Liver (tissue), 9 donors: ENCODE data around the gene SLC30A1. TPM values are rescaled to one million over a fixed set of nuclear protein-coding genes. Genes with fewer than 3 reads are reported as not detected.

Source experiments
- DNase-seq: peaks from one replicate; pipeline ENCODE4 v3.0.0-alpha.2; 2017; ENCODE audit warnings: low spot score
- H3K27ac ChIP-seq, 2 donors: one replicate each; pipeline ENCODE4 v1.7.0; 2013; ENCODE audit warnings: inconsistent platforms in 2 of 2, low read length in 2 of 2, control low read depth in 1 of 2, low read depth in 1 of 2, mild to moderate bottlenecking in 1 of 2
- H3K27me3 ChIP-seq, 4 donors: one replicate each; pipeline versions ENCODE4 v1.6.1 to v1.7.0; 2013; ENCODE audit warnings: low read length in 3 of 4, inconsistent platforms in 1 of 4, mild to moderate bottlenecking in 1 of 4, moderate library complexity in 1 of 4; ENCODE audit not compliant: control insufficient read depth in 4 of 4, insufficient read depth in 4 of 4
- H3K36me3 ChIP-seq, 4 donors: one replicate each; pipeline versions ENCODE4 v1.6.1 to v1.7.0; 2013; ENCODE audit warnings: low read length in 3 of 4, mild to moderate bottlenecking in 3 of 4, low read depth in 1 of 4, moderate library complexity in 1 of 4; ENCODE audit not compliant: control insufficient read depth in 4 of 4, insufficient read depth in 3 of 4
- H3K4me1 ChIP-seq, 4 donors: one replicate each; pipeline versions ENCODE4 v1.6.1 to v1.7.0; 2013; ENCODE audit warnings: low read length in 3 of 4, mild to moderate bottlenecking in 3 of 4, moderate library complexity in 1 of 4; ENCODE audit not compliant: control insufficient read depth in 4 of 4, insufficient read depth in 4 of 4
- H3K4me3 ChIP-seq, 3 donors: one replicate each; pipeline versions ENCODE4 v1.6.1 to v1.7.0; 2013; ENCODE audit warnings: low read length in 3 of 3, control low read depth in 1 of 3, low read depth in 1 of 3, mild to moderate bottlenecking in 1 of 3
- H3K9ac ChIP-seq, 2 donors: one replicate each; pipeline ENCODE4 v1.7.0; 2013; ENCODE audit warnings: low read length in 2 of 2, mild to moderate bottlenecking in 2 of 2, moderate library complexity in 2 of 2, control low read depth in 1 of 2, low read depth in 1 of 2
- H3K9me3 ChIP-seq, 4 donors: one replicate each; pipeline versions ENCODE4 v1.6.1 to v1.7.0; 2013; ENCODE audit warnings: low read length in 3 of 4; ENCODE audit not compliant: control insufficient read depth in 4 of 4
- ATF3 ChIP-seq: IDR thresholded peaks from 2 replicates; pipeline ENCODE4 v1.6.1; 2016; ENCODE audit warnings: antibody characterized with exemption
- CTCF ChIP-seq: fragments of 150-350 bp; IDR thresholded peaks from 2 replicates; pipeline ENCODE4 v1.5.1; 2017; ENCODE audit warnings: improper control_type of control experiment, low read depth, low read length; ENCODE audit not compliant: missing input control
- EGR1 ChIP-seq, 2 donors: IDR thresholded peaks; 2 replicates each; pipeline ENCODE4 v1.6.1; 2016 to 2018; ENCODE audit warnings: antibody characterized with exemption in 2 of 2, low read depth in 2 of 2
- FOXA1 ChIP-seq: IDR thresholded peaks from 2 replicates; pipeline ENCODE4 v1.6.1; 2016; ENCODE audit warnings: antibody characterized with exemption
- FOXA2 ChIP-seq: IDR thresholded peaks from 2 replicates; pipeline ENCODE4 v1.6.1; 2016; ENCODE audit warnings: antibody characterized with exemption
- GABPA ChIP-seq, 2 donors: IDR thresholded peaks in 1 of 2; conservative IDR thresholded peaks in 1 of 2; 2 replicates each; pipeline ENCODE4 v1.6.1; 2016; ENCODE audit warnings: antibody characterized with exemption in 2 of 2, mild to moderate bottlenecking in 1 of 2, moderate library complexity in 1 of 2
- HNF4A ChIP-seq, 2 donors: conservative IDR thresholded peaks; 2 replicates each; pipeline ENCODE4 v1.6.1; 2016; ENCODE audit warnings: antibody characterized with exemption in 2 of 2, mild to moderate bottlenecking in 2 of 2
- HNF4G ChIP-seq: IDR thresholded peaks from 2 replicates; pipeline ENCODE4 v1.6.1; 2016; ENCODE audit warnings: antibody characterized with exemption
- JUND ChIP-seq, 2 donors: IDR thresholded peaks; 2 replicates each; pipeline ENCODE4 v1.6.1; 2016; ENCODE audit warnings: antibody characterized with exemption in 2 of 2
- NR2F2 ChIP-seq: IDR thresholded peaks from 2 replicates; pipeline ENCODE4 v1.6.1; 2016; ENCODE audit warnings: antibody characterized with exemption
- RAD21 ChIP-seq, 2 donors: IDR thresholded peaks; 2 replicates each; pipeline ENCODE4 v1.6.1; 2016; ENCODE audit warnings: antibody characterized with exemption in 2 of 2, mild to moderate bottlenecking in 2 of 2
- REST ChIP-seq: IDR thresholded peaks from 2 replicates; pipeline ENCODE4 v1.6.1; 2016; ENCODE audit warnings: antibody characterized with exemption, mild to moderate bottlenecking
- RXRA ChIP-seq, 2 donors: IDR thresholded peaks; 2 replicates each; pipeline ENCODE4 v1.6.1; 2017 to 2018; ENCODE audit warnings: antibody characterized with exemption in 2 of 2, mild to moderate bottlenecking in 1 of 2
- SP1 ChIP-seq: IDR thresholded peaks from 2 replicates; pipeline ENCODE4 v1.6.1; 2018; ENCODE audit warnings: antibody characterized with exemption, mild to moderate bottlenecking
- TAF1 ChIP-seq: conservative IDR thresholded peaks from 2 replicates; pipeline ENCODE4 v1.6.1; 2016; ENCODE audit warnings: antibody characterized with exemption, mild to moderate bottlenecking
- YY1 ChIP-seq: IDR thresholded peaks from 2 replicates; pipeline ENCODE4 v1.6.1; 2016; ENCODE audit warnings: antibody characterized with exemption, mild to moderate bottlenecking
- WGBS: extraction: QIAGEN DNeasy Blood & Tissue Kit; methylation state at CpG from one replicate; pipeline ENCODE4 v1.1.7; 2013; 5-methylcytosine and 5-hydroxymethylcytosine counted together
- polyA plus RNA-seq, 2 donors: library from polyadenylated mRNA; stranded (reverse) in 1 of 2; unstranded in 1 of 2; fragments of 200-250 nt in 1 of 2; fragments of >200 nt in 1 of 2; fragmentation: Nextera tagmentation in 1 of 2; extraction: Ambion mirVana in 1 of 2; gene quantifications; one replicate each; pipeline versions ENCODE4 v1.2.1 to v1.2.3, GENCODE V29; 2013 to 2015
- total RNA-seq, 2 donors: library from RNA; depleted of rRNA; stranded (reverse); fragments of >200 nt; gene quantifications; one replicate each; pipeline ENCODE4 v1.2.3, GENCODE V29; 2014
- TF ChIP-seq, protein P1 (sequence below): IDR thresholded peaks from 2 replicates; pipeline ENCODE4 v1.6.1; 2016; ENCODE audit warnings: antibody characterized with exemption
- TF ChIP-seq, protein P2 (sequence below): IDR thresholded peaks from 2 replicates; pipeline ENCODE4 v1.6.1; 2016; ENCODE audit warnings: antibody characterized with exemption
- donor health status: healthy.
- donor health status: healthy.
- donor health status: healthy.
- donor health status: healthy.
- donor health status: healthy.

The SLC30A1 gene
- total and polyA plus RNA-seq, 4 donors: 14.9 to 83.3 (median 39.4) TPM

GRCh38 chr1:211611818-211612217 is 32.9 kb upstream of the SLC30A1 start (continued):
- TF ChIP-seq HNF4A (conservative IDR thresholded peaks at IDR 0.05): no peak

- no peak overlapping the region for H3K9ac ChIP-seq
- TF ChIP-seq, protein P1, sequence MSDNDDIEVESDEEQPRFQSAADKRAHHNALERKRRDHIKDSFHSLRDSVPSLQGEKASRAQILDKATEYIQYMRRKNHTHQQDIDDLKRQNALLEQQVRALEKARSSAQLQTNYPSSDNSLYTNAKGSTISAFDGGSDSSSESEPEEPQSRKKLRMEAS: peak; percentile 48
- TF ChIP-seq NR2F2: no peak
- peak in 1 of 2 donors; percentile 55 for TF ChIP-seq RAD21 (IDR thresholded peaks at IDR 0.05)
- TF ChIP-seq TAF1: no peak
- TF ChIP-seq RXRA (IDR thresholded peaks at IDR 0.05): peak; percentile 52 to 62
- TF ChIP-seq REST: peak; percentile 24
- TF ChIP-seq YY1: peak; percentile 85
- peak; percentile 50 for TF ChIP-seq SP1
- peak; percentile 13 for TF ChIP-seq FOXA1
- peak in 1 of 2 donors; percentile 15 for TF ChIP-seq JUND (IDR thresholded peaks at IDR 0.05)
- TF ChIP-seq, protein P2, sequence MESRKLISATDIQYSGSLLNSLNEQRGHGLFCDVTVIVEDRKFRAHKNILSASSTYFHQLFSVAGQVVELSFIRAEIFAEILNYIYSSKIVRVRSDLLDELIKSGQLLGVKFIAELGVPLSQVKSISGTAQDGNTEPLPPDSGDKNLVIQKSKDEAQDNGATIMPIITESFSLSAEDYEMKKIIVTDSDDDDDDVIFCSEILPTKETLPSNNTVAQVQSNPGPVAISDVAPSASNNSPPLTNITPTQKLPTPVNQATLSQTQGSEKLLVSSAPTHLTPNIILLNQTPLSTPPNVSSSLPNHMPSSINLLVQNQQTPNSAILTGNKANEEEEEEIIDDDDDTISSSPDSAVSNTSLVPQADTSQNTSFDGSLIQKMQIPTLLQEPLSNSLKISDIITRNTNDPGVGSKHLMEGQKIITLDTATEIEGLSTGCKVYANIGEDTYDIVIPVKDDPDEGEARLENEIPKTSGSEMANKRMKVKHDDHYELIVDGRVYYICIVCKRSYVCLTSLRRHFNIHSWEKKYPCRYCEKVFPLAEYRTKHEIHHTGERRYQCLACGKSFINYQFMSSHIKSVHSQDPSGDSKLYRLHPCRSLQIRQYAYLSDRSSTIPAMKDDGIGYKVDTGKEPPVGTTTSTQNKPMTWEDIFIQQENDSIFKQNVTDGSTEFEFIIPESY: no peak
- peak; percentile 45 to 51 for TF ChIP-seq HNF4A (conservative IDR thresholded peaks at IDR 0.05)
- TF ChIP-seq ATF3: no peak
- TF ChIP-seq GABPA (IDR thresholded peaks at IDR 0.05 in 1 of 2, conservative IDR thresholded peaks at IDR 0.05 in 1 of 2): peak in 1 of 2 donors; percentile 22
- TF ChIP-seq HNF4G: no peak
- TF ChIP-seq CTCF: no peak
- no peak for TF ChIP-seq FOXA2
- no peak for TF ChIP-seq EGR1 (IDR thresholded peaks at IDR 0.05; ENCODE audit: low read depth in 2 of 2)
- H3K9me3 ChIP-seq: no peaks in the 10 kb centered on the region
- peak overlapping the region; percentile 95 to 98 for H3K27ac ChIP-seq
- H3K4me1 ChIP-seq: peaks cover 13 to 28% (median 22%) of the 10 kb centered on the region in 4 donors
- H3K4me3 ChIP-seq: no peak overlapping the region
- 39% methylated on average over 9 of the region's 9 CpGs for WGBS
- no peak for DNase-seq
- H3K27me3 ChIP-seq: no peaks in the 10 kb centered on the region
- no peaks in the 10 kb centered on the region for H3K36me3 ChIP-seq
Measured at GRCh38 chr1:211610779-211611556, 32.0 kb upstream of the SLC30A1 start.
